Peyer's patch (tissue), 4 donors: ENCODE data around the gene HHATL. TPM values are rescaled to one million over a fixed set of nuclear protein-coding genes. Genes with fewer than 3 reads are reported as not detected.
A peak's percentile ranks its signal among the peaks of the same experiment; 100 is the strongest.

ENCODE experiments used
- DNase-seq, 3 donors: peaks; one replicate each; pipeline ENCODE4 v3.0.0-alpha.2; 2017 to 2019
- H3K27ac ChIP-seq, 4 donors: fragments of 200-600 bp; sonication (generic); one replicate each; pipeline ENCODE4 v1.5.1; 2016 to 2019
- H3K27me3 ChIP-seq, 2 donors: fragments of 200-600 bp; sonication (generic); one replicate each; pipeline ENCODE4 v1.5.1; 2019
- H3K36me3 ChIP-seq, 3 donors: fragments of 200-600 bp; sonication (generic); one replicate each; pipeline ENCODE4 v1.5.1; 2016 to 2019
- H3K4me1 ChIP-seq, 4 donors: fragments of 200-600 bp; sonication (generic); one replicate each; pipeline ENCODE4 v1.5.1; 2016 to 2019
- H3K4me3 ChIP-seq, 4 donors: fragments of 200-600 bp; sonication (generic); 1 replicate in 3 of 4; 2 replicates in 1 of 4; pipeline ENCODE4 v1.5.1; 2016 to 2019; ENCODE audit warnings: mild to moderate bottlenecking in 1 of 4
- H3K9me3 ChIP-seq, 4 donors: fragments of 200-600 bp; sonication (generic); one replicate each; pipeline ENCODE4 v1.5.1; 2016 to 2019; ENCODE audit warnings: mild to moderate bottlenecking in 1 of 4
- POLR2A ChIP-seq, 2 donors: fragments of 450-650 bp; IDR thresholded peaks; one replicate each; pipeline ENCODE4 v1.5.1; 2017; ENCODE audit warnings: antibody characterized with exemption in 2 of 2, mild to moderate bottlenecking in 2 of 2, moderate library complexity in 2 of 2
- total RNA-seq, 4 donors: library from RNA; depleted of rRNA; stranded (reverse); fragments of >200 nt; gene quantifications; one replicate each; pipeline ENCODE4 v1.1.0, GENCODE V29; 2016
- TF ChIP-seq, protein P1 (sequence below), 6 experiments: fragments of 450-650 bp in 4 of 6; fragments of 200-600 bp in 2 of 6; sonication (generic) in 1 of 6; IDR thresholded peaks; one replicate each; pipeline ENCODE4 v1.5.1; 2017 to 2019; ENCODE audit warnings: antibody characterized with exemption in 6 of 6, mild to moderate bottlenecking in 3 of 6, moderate library complexity in 1 of 6

Gene HHATL
- total RNA-seq, 4 donors from 2014 or later, result 3.4 TPM; not detected in 3

DNA sequence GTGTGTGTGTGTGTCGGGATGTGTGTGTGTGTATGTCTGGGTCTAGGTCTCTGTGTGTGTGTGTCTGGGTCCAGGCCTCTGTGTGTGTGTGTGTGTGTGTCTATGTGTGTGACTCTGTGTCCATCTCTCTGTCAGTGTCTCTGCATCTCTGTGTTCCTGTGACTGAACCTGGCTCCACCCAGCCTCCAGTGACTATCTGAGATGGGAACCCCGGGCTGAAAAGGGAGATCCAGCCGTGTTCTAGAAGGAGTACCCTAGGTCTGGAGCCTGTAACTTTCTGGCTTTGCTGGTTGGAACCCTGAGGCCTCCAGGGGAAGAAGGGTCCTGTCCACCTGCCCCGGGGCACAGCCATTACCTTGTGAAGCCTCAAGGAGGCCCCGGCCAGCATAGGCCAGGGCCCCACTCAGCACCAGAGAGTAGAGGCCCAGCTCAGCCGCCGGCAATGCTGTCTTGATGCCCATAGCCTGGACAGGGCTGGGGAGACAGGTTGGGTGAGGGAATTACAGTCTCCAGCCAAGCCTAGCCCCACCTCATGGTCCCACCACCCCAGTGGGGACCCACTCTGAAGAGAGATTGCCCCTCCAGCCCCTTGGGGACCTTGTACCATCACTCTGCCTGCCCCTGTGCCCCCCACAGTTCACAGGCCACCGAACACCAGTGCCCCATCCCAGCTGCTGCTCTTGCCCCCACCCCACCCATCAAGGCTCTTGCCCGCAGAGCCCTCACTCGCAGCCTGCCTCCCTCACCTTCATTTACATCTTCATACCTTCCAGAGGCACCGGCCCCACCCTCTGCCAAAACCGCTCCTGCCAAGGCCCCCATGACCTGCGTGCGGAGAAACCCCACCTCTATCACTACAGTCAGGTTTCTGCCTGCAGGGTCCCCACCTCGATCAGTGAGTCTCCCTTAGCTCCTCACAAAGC lies 2.0 kb downstream of the HHATL start:
- no peaks in the 10 kb centered on the region for H3K9me3 ChIP-seq
- no peaks in the 10 kb centered on the region for H3K27me3 ChIP-seq
- H3K36me3 ChIP-seq, result no peaks in the 10 kb centered on the region
- no peaks in the 10 kb centered on the region for H3K4me1 ChIP-seq
- TF ChIP-seq POLR2A (IDR thresholded peaks at IDR 0.05), result no peak
- TF ChIP-seq, protein P1, sequence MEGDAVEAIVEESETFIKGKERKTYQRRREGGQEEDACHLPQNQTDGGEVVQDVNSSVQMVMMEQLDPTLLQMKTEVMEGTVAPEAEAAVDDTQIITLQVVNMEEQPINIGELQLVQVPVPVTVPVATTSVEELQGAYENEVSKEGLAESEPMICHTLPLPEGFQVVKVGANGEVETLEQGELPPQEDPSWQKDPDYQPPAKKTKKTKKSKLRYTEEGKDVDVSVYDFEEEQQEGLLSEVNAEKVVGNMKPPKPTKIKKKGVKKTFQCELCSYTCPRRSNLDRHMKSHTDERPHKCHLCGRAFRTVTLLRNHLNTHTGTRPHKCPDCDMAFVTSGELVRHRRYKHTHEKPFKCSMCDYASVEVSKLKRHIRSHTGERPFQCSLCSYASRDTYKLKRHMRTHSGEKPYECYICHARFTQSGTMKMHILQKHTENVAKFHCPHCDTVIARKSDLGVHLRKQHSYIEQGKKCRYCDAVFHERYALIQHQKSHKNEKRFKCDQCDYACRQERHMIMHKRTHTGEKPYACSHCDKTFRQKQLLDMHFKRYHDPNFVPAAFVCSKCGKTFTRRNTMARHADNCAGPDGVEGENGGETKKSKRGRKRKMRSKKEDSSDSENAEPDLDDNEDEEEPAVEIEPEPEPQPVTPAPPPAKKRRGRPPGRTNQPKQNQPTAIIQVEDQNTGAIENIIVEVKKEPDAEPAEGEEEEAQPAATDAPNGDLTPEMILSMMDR (IDR thresholded peaks at IDR 0.05), result no peak
- peak in 1 of 3 donors; percentile 37 for DNase-seq
- H3K27ac ChIP-seq, result no peak overlapping the region
- no peak overlapping the region for H3K4me3 ChIP-seq

DNA sequence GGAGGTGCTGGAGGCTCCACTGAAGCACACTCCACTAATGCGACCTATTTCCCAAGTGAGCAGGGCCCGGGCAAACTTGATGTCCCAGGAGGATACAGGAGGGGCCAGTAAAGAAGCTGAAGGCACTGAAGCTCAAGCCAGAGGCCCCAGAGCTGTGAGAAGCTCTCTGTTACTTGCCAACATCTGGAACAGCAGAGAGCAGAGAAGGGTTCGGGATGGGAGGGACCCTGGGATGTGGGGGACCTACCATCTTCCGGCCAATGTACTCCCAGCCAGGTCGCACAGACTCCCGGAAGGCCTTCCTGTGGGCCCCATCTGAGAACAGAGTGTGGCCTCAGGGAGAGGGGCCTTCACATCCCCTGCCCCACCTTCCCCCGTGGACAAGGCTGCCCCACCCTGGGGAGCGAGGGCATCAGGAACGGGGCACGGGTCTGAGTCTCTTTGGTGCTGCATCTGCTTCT lies 3.1 kb downstream of the HHATL start:
- H3K27ac ChIP-seq, result no peak overlapping the region
- H3K4me3 ChIP-seq, result no peak overlapping the region
- no peaks in the 10 kb centered on the region for H3K27me3 ChIP-seq
- peak in 1 of 3 donors; percentile 22 for DNase-seq
- TF ChIP-seq, protein P1 (IDR thresholded peaks at IDR 0.05), result no peak
- TF ChIP-seq POLR2A (IDR thresholded peaks at IDR 0.05), result no peak
- H3K4me1 ChIP-seq, result no peaks in the 10 kb centered on the region
- no peaks in the 10 kb centered on the region for H3K36me3 ChIP-seq
- no peaks in the 10 kb centered on the region for H3K9me3 ChIP-seq

DNA sequence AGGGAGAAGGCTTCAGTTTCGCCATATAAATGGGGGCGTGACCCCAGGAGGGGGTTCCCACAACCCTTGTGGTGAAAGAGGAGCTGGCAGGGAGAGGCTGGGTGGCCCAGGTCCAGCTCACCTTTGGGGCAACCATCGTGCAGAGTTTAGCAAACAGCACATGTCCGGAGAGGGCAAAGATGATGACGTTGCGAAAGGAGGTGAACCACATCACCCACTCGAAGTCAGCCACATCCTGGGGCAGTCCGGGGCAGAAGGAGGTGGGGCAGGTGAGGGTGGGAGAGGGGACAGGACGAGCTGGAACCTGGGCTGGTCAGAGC lies 3.7 kb downstream of the HHATL start:
- no peaks in the 10 kb centered on the region for H3K9me3 ChIP-seq
- no peak overlapping the region for H3K27ac ChIP-seq
- H3K36me3 ChIP-seq, result no peaks in the 10 kb centered on the region
- no peaks in the 10 kb centered on the region for H3K27me3 ChIP-seq
- TF ChIP-seq, protein P1 (IDR thresholded peaks at IDR 0.05), result no peak
- no peak for TF ChIP-seq POLR2A (IDR thresholded peaks at IDR 0.05)
- H3K4me1 ChIP-seq, result no peaks in the 10 kb centered on the region
- DNase-seq, result peak in 1 of 3 donors; percentile 44
- H3K4me3 ChIP-seq, result no peak overlapping the region

DNA sequence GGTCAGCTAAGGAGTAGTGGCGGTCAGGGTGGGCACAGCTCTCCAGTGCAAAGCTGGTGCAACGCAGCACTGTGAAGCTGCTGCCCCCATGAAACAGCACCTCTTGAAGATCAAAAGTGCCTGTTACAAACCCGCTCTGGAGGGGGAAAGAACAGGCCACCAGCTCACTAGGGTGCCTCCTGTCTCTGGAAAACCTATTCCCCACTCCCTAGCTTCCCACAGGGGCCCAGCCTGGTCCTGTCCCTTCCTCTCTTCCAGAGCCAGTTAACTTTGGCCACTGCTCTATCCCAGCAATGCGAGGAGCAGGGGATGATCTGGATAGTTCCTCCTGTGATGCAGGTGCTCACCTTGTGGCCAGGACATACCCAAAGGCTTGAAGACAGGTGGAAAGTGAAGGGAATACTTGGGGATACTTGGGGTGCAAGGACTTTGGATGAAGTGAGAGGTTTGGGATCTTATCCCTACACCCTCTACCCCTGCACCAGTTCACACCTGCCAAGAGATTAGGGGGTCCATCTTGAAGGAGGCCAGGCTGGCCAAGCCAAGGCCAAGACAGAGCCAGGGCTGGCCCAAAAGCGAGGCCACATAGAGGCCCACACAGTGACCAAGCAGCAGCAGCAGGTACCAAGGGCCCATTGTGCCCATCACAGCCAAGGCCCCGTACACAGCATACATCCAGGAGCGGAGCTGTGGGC lies 4.2 kb downstream of the HHATL start:
- H3K27me3 ChIP-seq, result no peaks in the 10 kb centered on the region
- peak in 1 of 3 donors; percentile 13 for DNase-seq
- TF ChIP-seq, protein P1 (IDR thresholded peaks at IDR 0.05), result no peak
- no peak for TF ChIP-seq POLR2A (IDR thresholded peaks at IDR 0.05)

DNA sequence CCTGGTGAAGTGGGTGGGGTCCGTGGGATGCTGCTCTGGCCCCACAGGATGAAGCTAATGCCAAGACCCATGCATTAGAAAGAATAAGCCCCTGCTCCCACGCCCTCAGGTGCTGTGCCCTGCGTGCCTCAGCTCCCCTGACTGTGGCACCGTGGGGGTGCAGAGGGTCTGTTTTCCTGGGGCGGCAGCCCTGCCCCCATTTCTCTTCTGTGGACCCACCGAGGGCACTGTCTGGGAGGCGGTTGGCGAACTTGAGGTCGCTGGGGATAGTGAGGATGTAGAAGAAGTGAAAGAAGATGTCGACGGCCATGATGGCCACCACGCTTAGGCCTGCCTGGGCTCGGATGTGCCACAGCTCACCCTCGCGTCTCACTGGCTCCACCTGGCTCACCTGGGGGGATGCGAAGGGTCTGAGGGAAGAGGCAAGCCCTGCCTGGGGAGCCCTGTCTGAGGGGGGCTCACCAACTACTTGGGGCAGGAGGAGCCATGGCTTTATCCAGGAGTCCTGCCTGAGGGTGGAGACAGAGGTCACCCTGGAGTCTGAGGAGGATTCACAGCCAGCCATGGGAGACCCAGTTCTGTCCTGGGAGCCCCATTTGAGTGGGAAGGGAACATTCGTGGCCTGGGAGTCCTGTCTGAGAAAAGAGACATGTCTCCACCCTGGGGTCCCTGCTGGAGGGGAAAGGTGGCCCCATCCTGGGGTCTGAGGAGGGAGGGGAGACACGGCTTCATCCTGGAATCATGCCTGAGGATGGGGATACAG lies 5.1 kb downstream of the HHATL start:
- H3K4me1 ChIP-seq, result no peaks in the 10 kb centered on the region
- H3K9me3 ChIP-seq, result no peaks in the 10 kb centered on the region
- H3K4me3 ChIP-seq, result no peak overlapping the region
- no peak overlapping the region for H3K27ac ChIP-seq
- no peaks in the 10 kb centered on the region for H3K27me3 ChIP-seq
- peak in 1 of 3 donors; percentile 35 for DNase-seq
- H3K36me3 ChIP-seq, result no peaks in the 10 kb centered on the region
- TF ChIP-seq POLR2A (IDR thresholded peaks at IDR 0.05), result no peak
- TF ChIP-seq, protein P1 (IDR thresholded peaks at IDR 0.05), result no peak

More for the DNA sequence above, 4.2 kb downstream of the HHATL start:
- H3K4me1 ChIP-seq, result no peaks in the 10 kb centered on the region
- no peaks in the 10 kb centered on the region for H3K36me3 ChIP-seq
- no peaks in the 10 kb centered on the region for H3K9me3 ChIP-seq
- no peak overlapping the region for H3K27ac ChIP-seq
- no peak overlapping the region for H3K4me3 ChIP-seq
